ENCODE measurements around the gene TNNC2. TPM values are rescaled to one million over a fixed set of nuclear protein-coding genes. Genes with fewer than 3 reads are reported as not detected.

The TNNC2 gene
- total and polyA plus RNA-seq, 2 of the 13 experiments (the other 11 are each of a cell fraction or from before 2014, with no cell fraction given) = 1.8 to 4.7 TPM

- TF ChIP-seq ZBTB2 (CRISPR knock-in tag; IDR thresholded peaks at IDR 0.05; ENCODE audit: low read depth) (no peak), TCF12 (IDR thresholded peaks at IDR 0.05) (no peak), TCF12 (CRISPR knock-in tag; IDR thresholded peaks at IDR 0.05) (0 out of 2 replicates have a peak, but pooled peaks have one; percentile 1), HMGXB3 (CRISPR knock-in tag; IDR thresholded peaks at IDR 0.05; ENCODE audit: borderline replicate concordance) (0 out of 2 replicates have a peak, but pooled peaks have one; percentile 1), ZNF552 (CRISPR knock-in tag; IDR thresholded peaks at IDR 0.05; ENCODE audit: borderline replicate concordance) (0 out of 2 replicates have a peak, but pooled peaks have one; percentile 37), MYPOP (CRISPR knock-in tag; IDR thresholded peaks at IDR 0.05) (no peak), KLF12 (CRISPR knock-in tag; IDR thresholded peaks at IDR 0.05; ENCODE audit: borderline replicate concordance) (0 out of 2 replicates have a peak, but pooled peaks have one; percentile 22), RARG (CRISPR knock-in tag; IDR thresholded peaks at IDR 0.05; ENCODE audit: low read depth) (no peak)
Observed at GRCh38 chr20:45832619-45833018, 5.5 kb upstream of the TNNC2 start (continued).
